OCI-LY1 (cell line): ENCODE measurements around the gene SEC22C.
"Not testable (repeated sequence)": the region's sequence is repeated elsewhere in the genome, so short reads cannot be mapped to it uniquely, and the experiment has no call there.

Experiments used
- H2AFZ ChIP-seq: fragments of 200-600 bp; sonication (generic), shearing (Covaris generic); 2 replicates; pipeline ENCODE4 v1.6.0; 2014; ENCODE audit warnings: antibody characterized with exemption, mild to moderate bottlenecking, low read length
- H3F3A ChIP-seq: fragments of 200-600 bp; sonication (generic), shearing (Covaris generic); 2 replicates; pipeline ENCODE4 v1.6.0; 2014; ENCODE audit warnings: mild to moderate bottlenecking, antibody characterized with exemption, low read length, moderate library complexity; ENCODE audit not compliant: insufficient read depth
- H3K27ac ChIP-seq: fragments of 200-600 bp; sonication (generic); 2 replicates; pipeline ENCODE4 v1.5.1; 2014; ENCODE audit warnings: low read length, mixed run types, mild to moderate bottlenecking, low read depth; ENCODE audit not compliant: poor library complexity, severe bottlenecking
- H3K27me3 ChIP-seq: fragments of 200-600 bp; sonication (generic); 2 replicates; pipeline ENCODE4 v1.6.0; 2014; ENCODE audit warnings: antibody characterized with exemption, mild to moderate bottlenecking, low read length, moderate library complexity; ENCODE audit not compliant: insufficient read depth
- H3K36me3 ChIP-seq: fragments of 200-600 bp; sonication (generic); 2 replicates; pipeline ENCODE4 v1.6.1; 2014; ENCODE audit warnings: mild to moderate bottlenecking, antibody characterized with exemption, low read length, moderate library complexity, mixed read lengths; ENCODE audit not compliant: insufficient read depth
- H3K4me1 ChIP-seq: fragments of 200-600 bp; sonication (generic); 2 replicates; pipeline ENCODE4 v1.5.1; 2014; ENCODE audit warnings: mild to moderate bottlenecking, low read length, moderate library complexity; ENCODE audit not compliant: insufficient read depth, severe bottlenecking
- H3K4me2 ChIP-seq: fragments of 200-600 bp; sonication (generic), shearing (Covaris generic); 2 replicates; pipeline ENCODE4 v1.6.1; 2014; ENCODE audit warnings: low read length
- H3K4me3 ChIP-seq: fragments of 200-600 bp; sonication (generic); 2 replicates; pipeline ENCODE4 v1.5.1; 2014; ENCODE audit warnings: low read length, low read depth, mild to moderate bottlenecking, mixed read lengths; ENCODE audit not compliant: poor library complexity, severe bottlenecking
- H3K79me2 ChIP-seq: fragments of 200-600 bp; shearing (Covaris generic); 2 replicates; pipeline ENCODE4 v1.6.1; 2016; ENCODE audit warnings: mixed run types, low read length, mixed read lengths; ENCODE audit not compliant: insufficient read depth
- H3K9ac ChIP-seq: fragments of 200-600 bp; sonication (generic), shearing (Covaris generic); 2 replicates; pipeline ENCODE4 v1.6.1; 2014; ENCODE audit warnings: mild to moderate bottlenecking, low read length, mixed read lengths
- H3K9me2 ChIP-seq: fragments of 200-600 bp; sonication (generic), shearing (Covaris generic); 2 replicates; pipeline ENCODE4 v1.6.1; 2014; ENCODE audit warnings: low read depth, mild to moderate bottlenecking, low read length, mixed read lengths
- H3K9me3 ChIP-seq: fragments of 200-600 bp; shearing (Covaris generic); 2 replicates; pipeline ENCODE4 v1.6.1; 2014; ENCODE audit warnings: low read length, mixed read lengths
- H4K20me1 ChIP-seq: fragments of 200-600 bp; sonication (generic), shearing (Covaris generic); 2 replicates; pipeline ENCODE4 v1.6.0; 2016; ENCODE audit warnings: mild to moderate bottlenecking, low read length; ENCODE audit not compliant: insufficient read depth
- EZH2 ChIP-seq: fragments of 200-600 bp; sonication (generic), shearing (Covaris generic); IDR thresholded peaks from 2 replicates; pipeline ENCODE4 v1.8.0; 2017; ENCODE audit warnings: borderline replicate concordance, mixed run types, mild to moderate bottlenecking, antibody characterized with exemption, low read length, moderate library complexity, mixed read lengths
- TF ChIP-seq, protein P1 (sequence below): fragments of 200-600 bp; sonication (generic), shearing (Covaris generic); IDR thresholded peaks from 2 replicates; pipeline ENCODE4 v1.5.1; 2017; ENCODE audit warnings: mild to moderate bottlenecking, antibody characterized with exemption, low read length, moderate library complexity, mixed read lengths

The SEC22C gene

DNA sequence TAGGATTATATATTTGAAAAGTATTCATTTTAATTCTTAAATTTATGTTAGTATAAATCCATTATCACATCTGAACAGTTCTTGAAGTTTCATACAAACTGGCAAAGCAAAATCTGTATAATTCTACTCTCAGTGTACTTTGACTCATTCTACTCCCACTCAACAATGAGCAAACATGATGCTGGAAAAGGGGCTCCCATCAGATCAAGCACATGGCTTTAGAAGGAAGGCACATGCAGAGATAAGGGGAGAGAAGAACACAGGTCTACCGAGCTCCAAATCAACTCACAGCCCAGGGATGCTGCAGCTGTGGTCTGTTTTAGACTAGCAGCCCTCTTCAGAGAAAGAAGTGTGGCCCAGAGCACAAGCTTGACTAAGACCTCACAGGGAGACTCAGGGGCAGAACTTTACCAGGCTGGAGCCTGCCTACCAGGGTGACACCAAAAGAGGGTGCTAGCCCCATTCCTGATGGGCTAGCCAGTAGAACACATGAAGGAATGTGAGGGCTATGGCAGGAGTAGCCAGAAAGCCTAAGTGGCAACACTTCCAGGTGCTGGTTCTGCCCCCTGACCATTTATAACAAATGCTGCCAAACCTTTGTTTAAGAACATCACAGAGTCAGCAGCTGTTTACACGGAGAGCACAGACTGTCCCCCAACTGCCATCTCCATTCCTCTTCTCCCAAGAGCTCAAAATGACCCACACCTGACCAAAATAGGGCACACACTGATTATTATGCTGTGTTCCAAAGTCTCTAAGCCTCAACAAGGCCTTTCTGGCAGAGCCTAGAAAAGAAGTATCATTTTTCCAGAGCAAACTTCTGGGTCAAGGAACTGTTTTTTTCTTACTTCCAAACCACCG, 19.5 kb downstream of the SEC22C start:
- no peak for TF ChIP-seq EZH2
- TF ChIP-seq, protein P1, sequence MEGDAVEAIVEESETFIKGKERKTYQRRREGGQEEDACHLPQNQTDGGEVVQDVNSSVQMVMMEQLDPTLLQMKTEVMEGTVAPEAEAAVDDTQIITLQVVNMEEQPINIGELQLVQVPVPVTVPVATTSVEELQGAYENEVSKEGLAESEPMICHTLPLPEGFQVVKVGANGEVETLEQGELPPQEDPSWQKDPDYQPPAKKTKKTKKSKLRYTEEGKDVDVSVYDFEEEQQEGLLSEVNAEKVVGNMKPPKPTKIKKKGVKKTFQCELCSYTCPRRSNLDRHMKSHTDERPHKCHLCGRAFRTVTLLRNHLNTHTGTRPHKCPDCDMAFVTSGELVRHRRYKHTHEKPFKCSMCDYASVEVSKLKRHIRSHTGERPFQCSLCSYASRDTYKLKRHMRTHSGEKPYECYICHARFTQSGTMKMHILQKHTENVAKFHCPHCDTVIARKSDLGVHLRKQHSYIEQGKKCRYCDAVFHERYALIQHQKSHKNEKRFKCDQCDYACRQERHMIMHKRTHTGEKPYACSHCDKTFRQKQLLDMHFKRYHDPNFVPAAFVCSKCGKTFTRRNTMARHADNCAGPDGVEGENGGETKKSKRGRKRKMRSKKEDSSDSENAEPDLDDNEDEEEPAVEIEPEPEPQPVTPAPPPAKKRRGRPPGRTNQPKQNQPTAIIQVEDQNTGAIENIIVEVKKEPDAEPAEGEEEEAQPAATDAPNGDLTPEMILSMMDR = no peak
- Histone ChIP-seq H3K4me2 (no peak overlapping the region), H4K20me1 (no peaks in the 10 kb centered on the region), H3K36me3 (peaks cover 80% of the 10 kb centered on the region), H3K4me3 (no peak overlapping the region), H3K27ac (no peak overlapping the region), H3K9me3 (no peaks in the 10 kb centered on the region), H3K9me2 (no peaks in the 10 kb centered on the region), H3K79me2 (no peaks in the 10 kb centered on the region), H3K9ac (no peak overlapping the region), H3F3A (no peaks in the 10 kb centered on the region), H3K27me3 (no peaks in the 10 kb centered on the region), H2AFZ (no peak overlapping the region), H3K4me1 (no peaks in the 10 kb centered on the region)

DNA sequence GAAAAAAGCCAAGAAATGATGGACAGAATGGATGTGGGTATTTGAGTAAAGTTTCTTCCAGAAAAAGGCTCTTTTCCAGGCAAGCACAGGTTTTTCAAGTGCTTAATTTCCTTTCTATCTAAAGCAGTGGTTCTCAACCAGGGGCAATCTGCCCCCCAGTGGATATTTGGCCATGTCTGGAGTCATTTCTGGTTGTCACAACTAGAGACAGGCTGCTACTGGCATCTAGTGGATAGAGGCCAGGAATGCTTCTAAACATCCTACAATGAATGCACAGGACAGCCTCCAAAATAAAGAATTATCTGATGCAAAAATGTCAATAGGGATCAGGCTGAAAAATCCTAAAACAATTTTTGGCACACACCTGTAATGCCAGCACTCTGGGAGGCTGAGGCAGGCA, 23.9 kb downstream of the SEC22C start:
- Histone ChIP-seq H3K4me2 (no peak overlapping the region), H3K4me3 (no peak overlapping the region), H3K36me3 (peaks cover 83% of the 10 kb centered on the region), H3K9me2 (no peaks in the 10 kb centered on the region), H3K4me1 (peaks cover 4% of the 10 kb centered on the region), H3K9me3 (no peaks in the 10 kb centered on the region), H2AFZ (no peak overlapping the region), H3K27ac (no peak overlapping the region), H3K79me2 (no peaks in the 10 kb centered on the region), H3K9ac (no peak overlapping the region), H3F3A (no peaks in the 10 kb centered on the region), H3K27me3 (no peaks in the 10 kb centered on the region), H4K20me1 (no peaks in the 10 kb centered on the region)
- TF ChIP-seq, protein P1 = no peak; the same call in 1 of the 2 replicates

DNA sequence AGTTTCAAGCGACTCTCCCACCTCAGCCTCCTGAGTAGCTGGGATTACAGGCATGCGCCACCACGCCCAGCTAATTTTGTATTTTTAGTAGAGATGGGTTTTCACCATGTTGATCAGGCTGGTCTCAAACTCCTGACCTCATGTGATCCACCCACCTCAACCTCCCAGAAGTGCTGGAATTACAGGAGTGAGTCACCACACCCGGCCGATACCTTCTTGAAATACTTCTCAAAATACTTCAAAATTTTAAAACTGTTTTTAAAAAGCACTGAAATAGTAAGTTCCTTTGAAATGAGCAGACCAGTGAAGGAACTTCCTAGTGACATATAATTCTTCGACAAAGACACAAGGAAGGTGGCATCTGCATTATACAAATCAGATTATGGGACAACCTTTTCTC, 24.9 kb downstream of the SEC22C start:
- H3K79me2 ChIP-seq, H3K4me2 ChIP-seq, H3K4me3 ChIP-seq, H3K9me3 ChIP-seq, H3K9me2 ChIP-seq, H3K4me1 ChIP-seq, H3K27me3 ChIP-seq, H3K9ac ChIP-seq, H3F3A ChIP-seq, H4K20me1 ChIP-seq, H3K27ac ChIP-seq, H2AFZ ChIP-seq: not testable (repeated sequence)
- peaks cover 83% of the 10 kb centered on the region for H3K36me3 ChIP-seq

DNA sequence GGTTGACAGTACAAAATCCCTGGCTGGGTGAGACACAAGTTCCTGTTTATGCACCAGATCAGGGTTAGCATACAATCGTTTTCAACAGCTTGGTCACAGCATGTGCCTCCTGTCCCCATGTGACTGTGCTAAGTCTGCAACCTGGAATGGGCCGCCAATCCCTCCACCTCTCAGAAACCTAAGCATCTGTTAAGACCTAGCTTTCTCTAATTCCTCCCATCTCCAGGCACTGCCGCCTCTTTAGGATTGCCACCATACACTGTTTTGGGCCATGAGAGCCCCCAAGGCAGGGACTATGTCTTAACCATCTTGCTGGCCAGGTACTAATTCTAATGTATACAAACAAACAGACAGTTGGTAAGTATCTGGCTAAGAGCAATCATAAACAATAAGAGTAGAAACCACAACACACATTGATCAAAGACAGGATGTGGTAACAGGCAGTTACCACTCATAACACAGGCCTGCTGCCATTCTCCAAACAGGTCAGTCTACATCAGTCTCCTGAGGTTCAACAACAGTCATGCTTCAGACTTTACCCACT, 25.6 kb downstream of the SEC22C start:
- H3K4me3 ChIP-seq = no peak overlapping the region
- H3K4me1 ChIP-seq = peaks cover 4% of the 10 kb centered on the region
- no peaks in the 10 kb centered on the region for H3K9me3 ChIP-seq
- no peak overlapping the region for H3K27ac ChIP-seq
- no peak overlapping the region for H3K9ac ChIP-seq
- H3K27me3 ChIP-seq = no peaks in the 10 kb centered on the region
- no peaks in the 10 kb centered on the region for H3F3A ChIP-seq
- H4K20me1 ChIP-seq = no peaks in the 10 kb centered on the region
- H3K79me2 ChIP-seq = no peaks in the 10 kb centered on the region
- H3K36me3 ChIP-seq = peaks cover 79% of the 10 kb centered on the region
- no peaks in the 10 kb centered on the region for H3K9me2 ChIP-seq
- no peak overlapping the region for H2AFZ ChIP-seq
- TF ChIP-seq EZH2 = no peak
- TF ChIP-seq, protein P1 = no peak
- no peak overlapping the region for H3K4me2 ChIP-seq
